Measurements from ENCODE around the gene PABPC1L.

PABPC1L gene

GRCh38 chr20:44888226-44889103 is 21.4 kb upstream of the PABPC1L start:
- DNase-seq (ENCODE audit: low read depth in 2 of 2) = peak; percentile 26 to 45
- peak overlapping the region in 1 of 2 donors; percentile 7 for H3K4me3 ChIP-seq (replicated peaks in 1 of 2; ENCODE audit: low read depth in 2 of 2, low read length in 2 of 2)
- peak; percentile 43 for TF ChIP-seq CTCF (IDR thresholded peaks at IDR 0.05; ENCODE audit: low read depth, low read length)

- TF ChIP-seq CTCF (IDR thresholded peaks at IDR 0.05; ENCODE audit: low read depth, low read length) = no peak
- no peak for DNase-seq (ENCODE audit: low read depth in 2 of 2)
- H3K4me3 ChIP-seq (replicated peaks in 1 of 2; ENCODE audit: low read depth in 2 of 2, low read length in 2 of 2) = no peak overlapping the region
Observed at GRCh38 chr20:44891826-44892225, 18.0 kb upstream of the PABPC1L start.

DNA sequence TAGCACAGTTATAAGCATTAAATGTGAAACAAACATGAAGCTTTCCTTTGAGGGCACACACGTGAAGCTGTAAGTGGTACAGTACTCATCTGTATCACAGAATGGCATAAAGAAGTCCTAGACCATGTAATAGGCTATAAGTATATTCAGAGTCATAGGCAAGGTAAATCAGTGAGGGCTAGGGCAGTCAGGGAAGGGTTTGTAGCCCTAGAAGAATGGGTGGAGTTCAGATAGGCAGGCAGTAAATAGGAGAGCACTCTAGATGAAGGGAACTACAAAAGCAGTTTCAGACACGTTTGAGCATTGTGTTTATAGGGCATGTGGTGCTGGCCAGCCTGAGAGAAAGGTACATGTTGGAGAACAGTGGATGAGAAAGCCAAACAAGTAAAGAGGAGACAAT is 14.9 kb upstream of the PABPC1L start:
- TF ChIP-seq CTCF (IDR thresholded peaks at IDR 0.05; ENCODE audit: low read depth, low read length) = no peak
- no peak for DNase-seq (ENCODE audit: low read depth in 2 of 2)
- no peak overlapping the region for H3K4me3 ChIP-seq (replicated peaks in 1 of 2; ENCODE audit: low read depth in 2 of 2, low read length in 2 of 2)

- DNase-seq (ENCODE audit: low read depth in 2 of 2) = peak; percentile 50 to 64
- H3K4me3 ChIP-seq (replicated peaks in 1 of 2; ENCODE audit: low read depth in 2 of 2, low read length in 2 of 2) = no peak overlapping the region
- no peak for TF ChIP-seq CTCF (IDR thresholded peaks at IDR 0.05; ENCODE audit: low read depth, low read length)
Observed at GRCh38 chr20:44896583-44896982, 13.3 kb upstream of the PABPC1L start.

GRCh38 chr20:44897133-44897532 is 12.7 kb upstream of the PABPC1L start:
- no peak for TF ChIP-seq CTCF (IDR thresholded peaks at IDR 0.05; ENCODE audit: low read depth, low read length)
- DNase-seq (ENCODE audit: low read depth in 2 of 2) = no peak

DNA sequence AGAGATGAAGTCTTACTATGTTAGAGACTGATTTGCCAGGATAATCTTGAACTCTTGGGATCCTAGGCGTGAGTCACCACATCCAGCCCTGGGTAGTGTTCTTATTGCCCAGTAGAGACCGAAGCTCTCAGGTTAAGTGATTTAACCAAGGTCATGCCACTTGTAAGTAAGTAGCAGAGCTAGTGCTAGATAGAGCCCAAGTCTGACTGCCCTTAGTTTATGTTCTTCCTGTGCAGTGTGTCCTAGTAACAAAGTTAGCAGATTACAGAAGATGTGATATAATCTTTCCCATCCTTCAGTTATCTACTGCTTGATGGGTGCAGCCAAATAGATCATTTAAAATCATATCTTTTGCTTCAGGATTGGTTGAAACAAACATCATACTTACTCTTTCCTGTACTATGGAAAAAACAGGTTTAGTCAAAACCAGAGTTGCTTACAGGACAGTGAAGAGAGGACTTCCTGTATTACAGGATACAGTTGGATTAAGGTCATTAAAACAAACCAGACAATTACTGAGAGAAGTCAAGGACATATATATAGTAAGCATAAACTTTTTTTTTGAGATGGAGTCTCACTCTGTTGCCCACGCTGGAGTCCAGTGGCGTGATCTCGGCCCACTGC is 9.5 kb upstream of the PABPC1L start:
- no peak for TF ChIP-seq CTCF (IDR thresholded peaks at IDR 0.05; ENCODE audit: low read depth, low read length)
- H3K4me3 ChIP-seq (replicated peaks in 1 of 2; ENCODE audit: low read depth in 2 of 2, low read length in 2 of 2) = no peak overlapping the region
- no peak for DNase-seq (ENCODE audit: low read depth in 2 of 2)

More at GRCh38 chr20:44897133-44897532, 12.7 kb upstream of the PABPC1L start:
- no peak overlapping the region for H3K4me3 ChIP-seq (replicated peaks in 1 of 2; ENCODE audit: low read depth in 2 of 2, low read length in 2 of 2)
